Pancreas (tissue), 10 donors: ENCODE measurements around the gene MON2. TPM values are rescaled to one million over a fixed set of nuclear protein-coding genes. Genes with fewer than 3 reads are reported as not detected.

Source experiments
- ATAC-seq, 4 donors: fragments of 200-7000 bp; cut with Tn5 transposase; one replicate each; pipeline versions ENCODE4 v1.8.0 to v1.9.1; 2020; ENCODE audit warnings: mild to moderate bottlenecking in 4 of 4, moderate library complexity in 4 of 4
- DNase-seq, 6 donors: peaks; one replicate each; pipeline ENCODE4 v3.0.0-alpha.2; 2020
- FAIRE-seq: peaks from 2 replicates; lab custom pipeline; 2012; peaks lifted over from hg19 to GRCh38; lab: Jason Lieb, UNC
- H3K27ac ChIP-seq, 4 donors: fragments of 200-600 bp; sonication (generic); 1 replicate in 3 of 4; 2 replicates in 1 of 4; pipeline versions ENCODE4 v1.5.0 to v1.8.0; 2020
- H3K27me3 ChIP-seq, 4 donors: fragments of 200-600 bp; one replicate each; pipeline ENCODE4 v1.8.0; 2021
- H3K36me3 ChIP-seq, 3 donors: fragments of 200-600 bp; sonication (generic) in 1 of 3; one replicate each; pipeline versions ENCODE4 v1.5.0 to v1.8.0; 2020 to 2021
- H3K4me1 ChIP-seq, 3 donors: fragments of 200-600 bp; one replicate each; pipeline ENCODE4 v1.8.0; 2021
- H3K4me3 ChIP-seq, 4 donors: fragments of 200-600 bp; sonication (generic) in 2 of 4; one replicate each; pipeline versions ENCODE4 v1.5.0 to v1.8.0; 2020 to 2021
- H3K9me3 ChIP-seq, 4 donors: fragments of 200-600 bp; one replicate each; pipeline ENCODE4 v1.8.0; 2021
- WGBS, 2 donors: extraction: QIAGEN DNeasy Blood & Tissue Kit; methylation state at CpG; one replicate each; pipeline ENCODE4 v1.1.7; 2013; 5-methylcytosine and 5-hydroxymethylcytosine counted together
- intact Hi-C, 3 donors: fragments of 100-400 bp; cut with DNase I; formaldehyde crosslinking; loops; one replicate each; pipeline versions ENCODE4 v1.11.1 to v1.14.2; 2022
- polyA plus RNA-seq, 2 donors: library from polyadenylated mRNA; stranded (reverse); fragments of 200-250 nt; gene quantifications; one replicate each; pipeline ENCODE4 v1.2.3, GENCODE V29; 2013
- total RNA-seq, 6 donors: library from RNA; stranded (reverse); fragmentation: NEBNext Ultra II Directional in 4 of 6; extraction: Animal tissue kit (Norgen Biotek cat#: 25700) in 4 of 6; gene quantifications; one replicate each; pipeline versions ENCODE4 v1.2.1 to v1.2.4, GENCODE V29; 2021 to 2023
- TF ChIP-seq, protein P1 (sequence below), 4 donors: fragments of 200-600 bp; sonication (generic) in 3 of 4; IDR thresholded peaks; one replicate each; pipeline versions ENCODE4 v1.5.0 to v1.8.0; 2021; ENCODE audit warnings: antibody characterized with exemption in 4 of 4
- donor health status: healthy with polysubstance abuse.
- donor health status: DM: no; HTN: no; CAD: no; lungs with moderate emphysema.
- donor health status: DM: no; HTN: no; CAD: no.
- donor health status: control.
- donor health status: control.
- donor health status: Bipolar disorder and iron deficiency.
- donor health status: DM: yes; HTN: yes; CAD: no.
- donor health status: DM: no; HTN: no; CAD: no.
- donor health status: DM: no; HTN: no; CAD: no.
- donor health status: DM: yes; HTN: yes; CAD: no.

MON2 gene
- total and polyA plus RNA-seq, 8 donors, result 14.6 to 46.8 (median 30.7) TPM

- DNase-seq (no peak), ATAC-seq (no peak), FAIRE-seq (no peak)
- Histone ChIP-seq H3K36me3 (no peaks in the 10 kb centered on the region), H3K27me3 (no peaks in the 10 kb centered on the region), H3K4me3 (no peak overlapping the region), H3K4me1 (peaks cover 6 to 14% (median 11%) of the 10 kb centered on the region in 3 donors), H3K27ac (no peak overlapping the region), H3K9me3 (no peaks in the 10 kb centered on the region)
- intact Hi-C loops, result no loop called here
- TF ChIP-seq, protein P1, sequence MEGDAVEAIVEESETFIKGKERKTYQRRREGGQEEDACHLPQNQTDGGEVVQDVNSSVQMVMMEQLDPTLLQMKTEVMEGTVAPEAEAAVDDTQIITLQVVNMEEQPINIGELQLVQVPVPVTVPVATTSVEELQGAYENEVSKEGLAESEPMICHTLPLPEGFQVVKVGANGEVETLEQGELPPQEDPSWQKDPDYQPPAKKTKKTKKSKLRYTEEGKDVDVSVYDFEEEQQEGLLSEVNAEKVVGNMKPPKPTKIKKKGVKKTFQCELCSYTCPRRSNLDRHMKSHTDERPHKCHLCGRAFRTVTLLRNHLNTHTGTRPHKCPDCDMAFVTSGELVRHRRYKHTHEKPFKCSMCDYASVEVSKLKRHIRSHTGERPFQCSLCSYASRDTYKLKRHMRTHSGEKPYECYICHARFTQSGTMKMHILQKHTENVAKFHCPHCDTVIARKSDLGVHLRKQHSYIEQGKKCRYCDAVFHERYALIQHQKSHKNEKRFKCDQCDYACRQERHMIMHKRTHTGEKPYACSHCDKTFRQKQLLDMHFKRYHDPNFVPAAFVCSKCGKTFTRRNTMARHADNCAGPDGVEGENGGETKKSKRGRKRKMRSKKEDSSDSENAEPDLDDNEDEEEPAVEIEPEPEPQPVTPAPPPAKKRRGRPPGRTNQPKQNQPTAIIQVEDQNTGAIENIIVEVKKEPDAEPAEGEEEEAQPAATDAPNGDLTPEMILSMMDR (IDR thresholded peaks at IDR 0.05), result no peak
- WGBS, 2 donors, result 57 to 75% methylated on average over 3 of the region's 3 CpGs
Measured at GRCh38 chr12:62532333-62532732, 65.7 kb downstream of the MON2 start.

GRCh38 chr12:62533087-62533754, 66.6 kb downstream of the MON2 start:
- TF ChIP-seq, protein P1 (IDR thresholded peaks at IDR 0.05), result no peak
- Histone ChIP-seq H3K36me3 (peaks cover 0 to 2% (median 0%) of the 10 kb centered on the region in 3 donors), H3K4me3 (no peak overlapping the region), H3K4me1 (peaks cover 12 to 19% (median 16%) of the 10 kb centered on the region in 3 donors), H3K27ac (peak overlapping the region in 2 of 4 donors; percentile 65 to 66), H3K9me3 (no peaks in the 10 kb centered on the region), H3K27me3 (no peaks in the 10 kb centered on the region)
- intact Hi-C loops, result no loop called here
- WGBS, 2 donors, result 37 to 49% methylated on average over 2 of the region's 2 CpGs
- no peak for DNase-seq
- ATAC-seq, result peak; percentile 48 to 75 (median 62)
- no peak for FAIRE-seq

DNA sequence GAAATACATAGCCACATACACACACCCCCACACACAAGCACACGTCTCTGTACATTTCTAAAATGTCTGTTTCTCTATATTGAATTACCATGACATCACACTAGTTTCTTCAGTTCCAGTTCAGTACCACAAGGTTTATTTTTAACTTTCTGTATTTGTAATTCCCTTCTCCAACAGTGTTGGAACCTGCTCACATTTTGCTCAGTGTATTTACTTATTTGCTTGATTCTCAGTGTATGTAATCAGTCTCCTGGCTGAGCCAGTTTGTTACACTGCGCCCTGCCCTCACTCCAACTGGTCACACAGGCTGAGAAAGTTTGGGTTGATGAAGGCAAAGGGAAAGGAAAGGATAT, 67.1 kb downstream of the MON2 start:
- DNase-seq (peak in 3 of 6 donors; percentile 25 to 45 (median 29)), FAIRE-seq (no peak), ATAC-seq (peak; percentile 88 to 96 (median 92))
- intact Hi-C loops, result no loop called here
- H3K4me3 ChIP-seq, result no peak overlapping the region
- no peaks in the 10 kb centered on the region for H3K27me3 ChIP-seq
- H3K9me3 ChIP-seq, result no peaks in the 10 kb centered on the region
- peaks cover 12 to 19% (median 16%) of the 10 kb centered on the region in 3 donors for H3K4me1 ChIP-seq
- TF ChIP-seq, protein P1 (IDR thresholded peaks at IDR 0.05), result no peak
- peak overlapping the region in 2 of 4 donors; percentile 65 to 66 for H3K27ac ChIP-seq
- peaks cover 0 to 5% (median 0%) of the 10 kb centered on the region in 3 donors for H3K36me3 ChIP-seq
- 26 to 31% methylated on average over 2 of the region's 2 CpGs for WGBS, 2 donors

DNA sequence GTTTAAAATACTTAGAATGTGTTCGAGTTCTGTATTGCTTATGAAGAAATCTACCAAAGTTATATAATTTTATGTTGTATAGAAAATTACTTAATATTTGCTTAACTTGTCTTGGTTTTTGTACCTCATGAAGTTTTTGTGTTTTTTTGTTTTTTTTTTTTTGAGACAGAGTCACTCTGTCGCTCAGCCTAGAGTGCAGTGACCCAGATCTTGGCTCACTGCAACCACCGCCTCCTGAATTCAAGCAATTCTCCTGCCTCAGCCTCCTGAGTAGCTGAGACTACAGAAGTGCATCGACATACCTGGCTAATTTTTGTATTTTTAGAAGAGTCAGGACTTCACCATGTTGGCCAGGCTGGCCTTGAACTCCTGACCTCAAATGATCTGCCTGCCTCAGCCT, 69.9 kb downstream of the MON2 start:
- peaks cover 0 to 5% (median 0%) of the 10 kb centered on the region in 3 donors for H3K36me3 ChIP-seq
- H3K4me3 ChIP-seq, result no peak overlapping the region
- H3K27ac ChIP-seq, result no peak overlapping the region
- no peaks in the 10 kb centered on the region for H3K27me3 ChIP-seq
- no peak for FAIRE-seq
- DNase-seq, result no peak
- TF ChIP-seq, protein P1 (IDR thresholded peaks at IDR 0.05), result no peak
- WGBS, 2 donors, result 70 to 82% methylated on average over 4 of the region's 4 CpGs
- no peaks in the 10 kb centered on the region for H3K9me3 ChIP-seq
- peaks cover 12 to 19% (median 16%) of the 10 kb centered on the region in 3 donors for H3K4me1 ChIP-seq
- no peak for ATAC-seq
- intact Hi-C loops, result no loop called here

DNA sequence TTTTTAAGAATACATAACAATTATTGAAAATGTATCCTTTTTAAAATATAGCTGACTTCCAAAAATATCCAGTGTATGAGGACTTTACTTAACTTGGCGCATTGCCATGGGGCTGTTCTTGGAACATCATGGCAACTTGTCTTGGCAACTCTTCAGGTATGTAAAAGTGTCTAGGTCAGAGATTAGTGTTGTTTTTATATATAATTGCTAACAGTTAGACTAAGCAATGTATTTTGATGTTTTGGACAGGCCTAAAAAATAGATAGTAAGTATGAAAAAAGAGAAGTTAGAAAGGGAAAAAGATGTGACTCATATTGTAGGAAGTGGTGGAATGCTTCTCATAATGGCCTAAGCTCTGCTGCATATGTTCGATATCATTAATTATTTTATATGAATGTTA, 70.9 kb downstream of the MON2 start:
- WGBS, 2 donors, result 88 to 95% methylated on average over 2 of the region's 2 CpGs
- no peak for FAIRE-seq
- peaks cover 0 to 5% (median 0%) of the 10 kb centered on the region in 3 donors for H3K36me3 ChIP-seq
- peak in 2 of 6 donors; percentile 35 to 36 for DNase-seq
- H3K4me3 ChIP-seq, result no peak overlapping the region
- H3K9me3 ChIP-seq, result no peaks in the 10 kb centered on the region
- TF ChIP-seq, protein P1 (IDR thresholded peaks at IDR 0.05), result no peak
- peaks cover 12 to 19% (median 16%) of the 10 kb centered on the region in 3 donors for H3K4me1 ChIP-seq
- intact Hi-C loops, result no loop called here
- H3K27me3 ChIP-seq, result no peaks in the 10 kb centered on the region
- no peak overlapping the region for H3K27ac ChIP-seq
- ATAC-seq, result peak in 1 of 4 donors; percentile 33
